ENCODE data around the gene AK6. TPM values are rescaled to one million over a fixed set of nuclear protein-coding genes. Genes with fewer than 3 reads are reported as not detected.

The AK6 gene
- total RNA-seq = 10 to 100 TPM; 21.2 to 31.5 (median 27.0) TPM
- 10 to 100 TPM; 29.8 to 40.2 TPM for polyA plus RNA-seq
- long read RNA-seq, donor 1, transcript AK6-202 (5 exons, 1,648 nt) = major isoform, 26 of 30 reads
- long read RNA-seq, donor 1, partial matches to known transcripts = 0 of 30 reads
- long read RNA-seq, donor 1, other reads (novel, unspliced or antisense) = 2 of 30 reads
- long read RNA-seq, donor 2, transcript AK6-202 (5 exons, 1,648 nt) = major isoform, 29 of 30 reads
- long read RNA-seq, donor 2, partial matches to known transcripts = 0 of 30 reads
- long read RNA-seq, donor 2, other reads (novel, unspliced or antisense) = 0 of 30 reads
- long read RNA-seq, donor 3, transcript AK6-202 (5 exons, 1,648 nt) = major isoform, 15 of 17 reads
- long read RNA-seq, donor 3, partial matches to known transcripts = 0 of 17 reads
- long read RNA-seq, donor 3, other reads (novel, unspliced or antisense) = 1 of 17 reads

DNA sequence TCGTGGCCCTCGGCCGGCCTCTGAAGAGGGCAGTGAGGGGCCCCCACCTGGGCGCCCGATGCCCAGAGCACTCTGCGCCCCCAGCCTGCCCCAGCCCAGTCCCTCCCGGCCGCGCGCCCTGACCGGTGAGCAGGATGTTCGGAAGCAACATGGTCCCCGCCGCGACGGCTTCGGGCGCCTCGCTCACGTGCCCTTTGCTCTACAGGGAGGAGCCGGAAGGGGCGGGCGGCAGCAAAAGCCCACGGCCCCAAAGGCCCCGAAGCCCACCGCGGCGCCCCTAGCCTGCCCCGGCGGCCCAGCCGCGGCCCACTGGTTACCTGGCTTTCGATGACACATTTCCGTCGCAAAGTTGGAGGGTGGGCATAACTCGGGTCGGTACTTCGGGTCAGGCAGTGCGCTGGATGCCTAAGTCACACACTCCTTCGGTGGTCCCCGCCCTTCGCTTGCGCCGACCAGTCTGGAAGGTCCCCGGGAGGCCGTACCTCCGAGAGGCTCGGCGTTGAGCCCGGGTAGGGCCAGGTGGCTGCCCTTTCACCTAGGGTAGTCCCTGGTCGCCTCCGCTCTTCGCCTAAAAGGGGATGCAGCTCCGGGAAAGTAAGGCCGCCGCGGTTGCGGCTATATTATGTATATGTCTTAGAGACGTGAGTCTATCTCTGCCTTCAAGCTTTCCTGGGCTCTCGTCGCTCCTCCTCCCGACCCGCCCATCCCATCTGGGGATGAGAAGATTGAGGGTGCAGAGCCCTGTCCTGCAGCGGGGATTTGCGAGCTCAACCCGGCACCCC, at the start of gene AK6, which contains the start of the genes RAD17 and TAF9:
AK6 (minus strand) TSS at position 181 of the 782 bp plus-strand sequence; CDS start at position 151, 30 bp downstream.
RAD17 (plus strand) TSS at position 479 of the 782 bp plus-strand sequence. CDS start 2,391 bp downstream, outside the sequence.
TAF9 (minus strand) TSS at position 181 of the 782 bp plus-strand sequence. CDS start 3,783 bp downstream, outside the sequence.
- H3K4me1 ChIP-seq (ENCODE audit: insufficient read depth) = peaks cover 1% of the 10 kb centered on the region
- WGBS, 3 donors = 0% methylated on average over 57 to 66 of the region's 66 CpGs

DNA sequence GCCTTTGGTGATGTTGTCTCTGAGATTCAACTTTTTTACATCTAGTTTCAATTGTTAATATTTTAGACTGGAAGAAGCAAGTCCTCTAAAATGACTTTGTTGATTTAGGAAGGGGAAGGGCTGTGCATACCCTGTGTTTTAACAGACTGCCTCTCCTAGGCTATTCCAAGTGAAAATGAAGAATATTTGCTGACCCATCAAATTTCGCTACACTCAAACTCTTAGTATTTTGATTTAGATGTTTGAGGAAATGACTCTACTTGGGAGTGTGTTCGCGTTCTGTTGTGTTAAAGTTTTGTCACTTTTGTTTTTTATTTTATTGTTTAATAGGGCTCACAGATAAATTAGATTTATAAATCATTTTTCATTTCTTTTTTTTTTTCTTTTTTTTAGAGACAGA, 49.2 kb upstream of the AK6 start:
- Histone ChIP-seq H3K9me3 (no peaks in the 10 kb centered on the region), H3K4me1 (ENCODE audit: insufficient read depth) (peaks cover 1% of the 10 kb centered on the region), H3K27ac (no peak overlapping the region), H3K4me3 (no peak overlapping the region), H3K27me3 (no peaks in the 10 kb centered on the region), H3K36me3 (no peaks in the 10 kb centered on the region)
- whole genome bisulfite sequencing, 3 donors = 93 to 95% (median 94%) methylated on average over 3 of the region's 3 CpGs
- intact Hi-C loops (cut with DNase I) = no loop called here
- no peak for TF ChIP-seq EP300 (IDR thresholded peaks at IDR 0.05)
- TF ChIP-seq, protein P1, sequence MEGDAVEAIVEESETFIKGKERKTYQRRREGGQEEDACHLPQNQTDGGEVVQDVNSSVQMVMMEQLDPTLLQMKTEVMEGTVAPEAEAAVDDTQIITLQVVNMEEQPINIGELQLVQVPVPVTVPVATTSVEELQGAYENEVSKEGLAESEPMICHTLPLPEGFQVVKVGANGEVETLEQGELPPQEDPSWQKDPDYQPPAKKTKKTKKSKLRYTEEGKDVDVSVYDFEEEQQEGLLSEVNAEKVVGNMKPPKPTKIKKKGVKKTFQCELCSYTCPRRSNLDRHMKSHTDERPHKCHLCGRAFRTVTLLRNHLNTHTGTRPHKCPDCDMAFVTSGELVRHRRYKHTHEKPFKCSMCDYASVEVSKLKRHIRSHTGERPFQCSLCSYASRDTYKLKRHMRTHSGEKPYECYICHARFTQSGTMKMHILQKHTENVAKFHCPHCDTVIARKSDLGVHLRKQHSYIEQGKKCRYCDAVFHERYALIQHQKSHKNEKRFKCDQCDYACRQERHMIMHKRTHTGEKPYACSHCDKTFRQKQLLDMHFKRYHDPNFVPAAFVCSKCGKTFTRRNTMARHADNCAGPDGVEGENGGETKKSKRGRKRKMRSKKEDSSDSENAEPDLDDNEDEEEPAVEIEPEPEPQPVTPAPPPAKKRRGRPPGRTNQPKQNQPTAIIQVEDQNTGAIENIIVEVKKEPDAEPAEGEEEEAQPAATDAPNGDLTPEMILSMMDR (IDR thresholded peaks at IDR 0.05) = no peak
- TF ChIP-seq POLR2A (IDR thresholded peaks at IDR 0.05) = no peak
- DNase-seq = no peak

More for the DNA sequence above, at the start of gene AK6, which contains the start of the genes RAD17 and TAF9:
- H3K36me3 ChIP-seq = no peaks in the 10 kb centered on the region
- TF ChIP-seq EP300 (IDR thresholded peaks at IDR 0.05) (no peak), POLR2A (IDR thresholded peaks at IDR 0.05) (peak; percentile 74)
- TF ChIP-seq, protein P1 (IDR thresholded peaks at IDR 0.05) = peak in 2 of 3 donors; percentile 15 to 24
- H3K27me3 ChIP-seq = no peaks in the 10 kb centered on the region
- H3K4me3 ChIP-seq = peak within 1 kb of the TSS; percentile 86
- intact Hi-C loops (cut with DNase I) = no loop called here
- peak; percentile 89 to 95 (median 93) for DNase-seq
- H3K27ac ChIP-seq = peak within 1 kb of the TSS; percentile 97 to 99
- H3K9me3 ChIP-seq = no peaks in the 10 kb centered on the region

DNA sequence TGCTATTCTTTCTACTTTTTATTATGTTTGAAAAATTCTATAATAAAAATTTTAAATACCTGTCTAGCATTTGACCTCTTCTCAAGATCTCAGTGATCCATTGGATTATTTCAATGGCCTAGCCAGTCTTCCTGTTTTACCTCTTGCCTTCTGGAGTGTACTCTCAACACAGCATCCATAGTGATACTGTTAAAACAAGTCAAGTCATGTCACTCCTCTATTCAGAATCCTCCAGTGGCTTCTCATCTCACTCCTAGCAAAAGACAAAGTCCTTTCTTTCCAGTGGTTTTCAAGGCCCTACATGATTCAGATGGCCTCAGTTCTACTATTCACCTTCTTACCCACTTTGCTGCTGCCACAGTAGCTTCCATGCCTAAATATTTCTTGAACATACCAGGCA, 47.4 kb upstream of the AK6 start:
- Histone ChIP-seq H3K9me3 (no peaks in the 10 kb centered on the region), H3K27me3 (no peaks in the 10 kb centered on the region), H3K4me1 (ENCODE audit: insufficient read depth) (peaks cover 1% of the 10 kb centered on the region), H3K4me3 (no peak overlapping the region), H3K27ac (no peak overlapping the region), H3K36me3 (no peaks in the 10 kb centered on the region)
- intact Hi-C loops (cut with DNase I) = no loop called here
- DNase-seq = no peak
- TF ChIP-seq, protein P1 (IDR thresholded peaks at IDR 0.05) = no peak
- TF ChIP-seq POLR2A (IDR thresholded peaks at IDR 0.05) = no peak
- TF ChIP-seq EP300 (IDR thresholded peaks at IDR 0.05) = no peak

DNA sequence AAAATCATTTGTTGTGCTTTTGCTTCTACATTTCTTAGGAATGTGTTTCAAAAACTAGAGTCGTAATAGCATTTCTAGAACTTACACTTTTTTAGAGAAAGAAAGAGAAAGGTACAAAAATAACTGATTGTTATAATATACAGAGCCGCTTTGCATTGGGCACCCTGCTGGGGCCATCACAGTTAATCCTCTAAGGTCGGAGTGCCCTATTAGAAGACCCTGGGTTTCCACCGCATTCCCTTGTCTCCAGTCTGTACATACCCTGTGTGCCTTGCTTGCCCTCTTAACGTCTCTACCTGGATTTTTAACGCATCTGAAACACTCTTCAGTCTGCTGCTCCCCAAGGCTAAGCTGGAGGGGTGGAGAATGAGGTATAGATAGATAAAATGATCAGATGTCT, 46.9 kb upstream of the AK6 start:
- no peak overlapping the region for H3K4me3 ChIP-seq
- no peak for TF ChIP-seq POLR2A (IDR thresholded peaks at IDR 0.05)
- TF ChIP-seq EP300 (IDR thresholded peaks at IDR 0.05) = no peak
- TF ChIP-seq, protein P1 (IDR thresholded peaks at IDR 0.05) = no peak
- H3K9me3 ChIP-seq = no peaks in the 10 kb centered on the region
- H3K27ac ChIP-seq = no peak overlapping the region
- WGBS, 3 donors = 93 to 96% (median 96%) methylated on average over 6 of the region's 6 CpGs
- no peaks in the 10 kb centered on the region for H3K36me3 ChIP-seq
- no peak for DNase-seq
- H3K4me1 ChIP-seq (ENCODE audit: insufficient read depth) = peaks cover 1% of the 10 kb centered on the region
- intact Hi-C loops (cut with DNase I) = no loop called here
- no peaks in the 10 kb centered on the region for H3K27me3 ChIP-seq
